Uterus (tissue), 4 donors: ENCODE results near the gene CXCL12. TPM values are rescaled to one million over a fixed set of nuclear protein-coding genes. Genes with fewer than 3 reads are reported as not detected.
A peak's percentile ranks its signal among the peaks of the same experiment; 100 is the strongest.

Source experiments
- DNase-seq, 2 donors: peaks; one replicate each; pipeline ENCODE4 v3.0.0-alpha.2; 2019 to 2020
- H3K27ac ChIP-seq, 2 donors: fragments of 200-600 bp; sonication (generic); 1 replicate in 1 of 2; 2 replicates in 1 of 2; pipeline ENCODE4 v1.5.1; 2016 to 2018
- H3K27me3 ChIP-seq, 2 donors: fragments of 200-600 bp; sonication (generic); one replicate each; pipeline ENCODE4 v1.5.1; 2018 to 2019; ENCODE audit warnings: control low read depth in 1 of 2
- H3K36me3 ChIP-seq, 2 donors: fragments of 200-600 bp; sonication (generic); one replicate each; pipeline ENCODE4 v1.5.1; 2019; ENCODE audit warnings: control low read depth in 1 of 2
- H3K4me1 ChIP-seq, 2 donors: fragments of 200-600 bp; sonication (generic); one replicate each; pipeline ENCODE4 v1.5.1; 2018 to 2019; ENCODE audit warnings: control low read depth in 1 of 2
- H3K4me3 ChIP-seq, 2 donors: fragments of 200-600 bp; sonication (generic); 1 replicate in 1 of 2; 2 replicates in 1 of 2; pipeline ENCODE4 v1.5.1; 2018 to 2019; ENCODE audit warnings: mild to moderate bottlenecking in 1 of 2
- H3K9me3 ChIP-seq, 2 donors: fragments of 200-600 bp; sonication (generic); one replicate each; pipeline ENCODE4 v1.5.1; 2019; ENCODE audit warnings: control low read depth in 1 of 2
- POLR2A ChIP-seq, 2 donors: fragments of 450-650 bp; IDR thresholded peaks; one replicate each; pipeline ENCODE4 v1.6.1; 2016; ENCODE audit warnings: antibody characterized with exemption in 2 of 2, mild to moderate bottlenecking in 1 of 2, moderate library complexity in 1 of 2
- intact Hi-C: fragments of 100-400 bp; cut with DNase I; formaldehyde crosslinking; loops from one replicate; pipeline ENCODE4 v1.15.1; 2023; ENCODE audit warnings: low total_unique reads
- total RNA-seq, 4 donors: library from RNA; depleted of rRNA in 3 of 4; stranded (reverse); fragments of >200 nt in 3 of 4; gene quantifications; one replicate each; pipeline versions ENCODE4 v1.1.0 to v1.2.4, GENCODE V29; 2014 to 2023
- TF ChIP-seq, protein P1 (sequence below), 4 experiments: fragments of 200-600 bp in 2 of 4; fragments of 450-650 bp in 2 of 4; sonication (generic) in 2 of 4; IDR thresholded peaks; one replicate each; pipeline ENCODE4 v1.5.1; 2016 to 2019; ENCODE audit warnings: antibody characterized with exemption in 4 of 4, mild to moderate bottlenecking in 2 of 4, moderate library complexity in 1 of 4
- donor health status: DM: yes; HTN: yes; CAD: no.

CXCL12 gene
- total RNA-seq, 4 donors from 2014 or later: 44.8 to 146 (median 97.5) TPM

DNA sequence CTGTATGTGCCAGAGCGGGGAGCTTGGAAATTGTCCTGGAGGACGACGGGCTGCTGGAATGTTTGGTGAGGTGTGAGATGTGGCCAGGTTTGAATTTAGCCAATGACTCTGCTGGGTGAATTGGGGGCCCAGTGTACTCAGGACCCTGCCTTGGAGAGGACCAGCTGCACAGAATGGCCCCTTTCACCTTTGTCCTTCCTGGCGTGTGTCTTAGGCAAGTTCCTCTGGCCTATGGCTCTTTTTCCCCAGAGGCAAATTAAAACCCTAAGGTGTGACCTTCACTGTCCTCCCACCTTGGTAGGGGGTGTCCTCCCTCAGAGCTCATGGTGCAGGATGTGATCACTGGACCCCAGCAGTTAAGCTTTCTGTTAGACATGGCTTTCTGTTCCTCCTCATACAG lies 47.8 kb downstream of the CXCL12 start:
- Histone ChIP-seq H3K9me3 (no peaks in the 10 kb centered on the region), H3K27me3 (no peaks in the 10 kb centered on the region), H3K4me3 (no peak overlapping the region), H3K4me1 (no peaks in the 10 kb centered on the region), H3K27ac (no peak overlapping the region), H3K36me3 (no peaks in the 10 kb centered on the region)
- TF ChIP-seq, protein P1, sequence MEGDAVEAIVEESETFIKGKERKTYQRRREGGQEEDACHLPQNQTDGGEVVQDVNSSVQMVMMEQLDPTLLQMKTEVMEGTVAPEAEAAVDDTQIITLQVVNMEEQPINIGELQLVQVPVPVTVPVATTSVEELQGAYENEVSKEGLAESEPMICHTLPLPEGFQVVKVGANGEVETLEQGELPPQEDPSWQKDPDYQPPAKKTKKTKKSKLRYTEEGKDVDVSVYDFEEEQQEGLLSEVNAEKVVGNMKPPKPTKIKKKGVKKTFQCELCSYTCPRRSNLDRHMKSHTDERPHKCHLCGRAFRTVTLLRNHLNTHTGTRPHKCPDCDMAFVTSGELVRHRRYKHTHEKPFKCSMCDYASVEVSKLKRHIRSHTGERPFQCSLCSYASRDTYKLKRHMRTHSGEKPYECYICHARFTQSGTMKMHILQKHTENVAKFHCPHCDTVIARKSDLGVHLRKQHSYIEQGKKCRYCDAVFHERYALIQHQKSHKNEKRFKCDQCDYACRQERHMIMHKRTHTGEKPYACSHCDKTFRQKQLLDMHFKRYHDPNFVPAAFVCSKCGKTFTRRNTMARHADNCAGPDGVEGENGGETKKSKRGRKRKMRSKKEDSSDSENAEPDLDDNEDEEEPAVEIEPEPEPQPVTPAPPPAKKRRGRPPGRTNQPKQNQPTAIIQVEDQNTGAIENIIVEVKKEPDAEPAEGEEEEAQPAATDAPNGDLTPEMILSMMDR (IDR thresholded peaks at IDR 0.05): no peak
- TF ChIP-seq POLR2A (IDR thresholded peaks at IDR 0.05): no peak
- no peak for DNase-seq
- intact Hi-C loops: no loop called here

DNA sequence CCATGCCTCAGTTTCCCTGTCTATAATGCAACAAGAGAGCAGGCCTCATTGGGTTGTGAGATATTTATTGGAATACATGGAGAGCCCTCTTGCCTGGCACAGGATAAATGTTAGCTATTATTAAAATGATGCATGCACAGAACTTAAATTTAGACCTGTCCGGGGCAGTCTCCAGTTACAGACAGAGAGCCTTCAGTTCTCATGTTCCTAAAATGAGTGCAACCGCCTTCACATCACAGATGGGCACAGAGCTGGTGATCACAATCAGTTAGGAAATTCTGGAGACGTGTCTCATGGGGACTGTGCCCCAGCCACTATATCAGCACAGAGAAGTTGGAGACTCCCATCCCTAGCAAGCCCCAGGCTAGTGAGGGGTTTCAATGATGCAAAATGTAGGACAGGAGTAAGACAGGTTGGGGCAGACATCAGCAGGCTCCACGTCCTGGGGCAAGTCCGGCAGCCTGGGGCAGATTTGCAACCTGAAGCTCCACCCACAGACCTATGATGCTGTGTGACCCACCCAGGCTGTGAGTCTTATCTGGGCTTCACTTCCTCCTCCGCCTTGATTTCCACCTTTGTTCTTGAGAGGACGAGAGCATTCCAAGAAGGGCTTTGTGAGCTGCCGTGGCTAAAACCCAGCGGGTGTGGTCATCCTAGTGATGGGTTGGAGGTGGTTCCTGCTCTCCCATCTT lies 49.4 kb downstream of the CXCL12 start:
- Histone ChIP-seq H3K27ac (no peak overlapping the region), H3K4me3 (no peak overlapping the region), H3K9me3 (no peaks in the 10 kb centered on the region), H3K36me3 (no peaks in the 10 kb centered on the region), H3K4me1 (no peaks in the 10 kb centered on the region), H3K27me3 (no peaks in the 10 kb centered on the region)
- no peak for TF ChIP-seq POLR2A (IDR thresholded peaks at IDR 0.05)
- TF ChIP-seq, protein P1 (IDR thresholded peaks at IDR 0.05): no peak
- intact Hi-C loops: no loop called here
- DNase-seq: no peak

DNA sequence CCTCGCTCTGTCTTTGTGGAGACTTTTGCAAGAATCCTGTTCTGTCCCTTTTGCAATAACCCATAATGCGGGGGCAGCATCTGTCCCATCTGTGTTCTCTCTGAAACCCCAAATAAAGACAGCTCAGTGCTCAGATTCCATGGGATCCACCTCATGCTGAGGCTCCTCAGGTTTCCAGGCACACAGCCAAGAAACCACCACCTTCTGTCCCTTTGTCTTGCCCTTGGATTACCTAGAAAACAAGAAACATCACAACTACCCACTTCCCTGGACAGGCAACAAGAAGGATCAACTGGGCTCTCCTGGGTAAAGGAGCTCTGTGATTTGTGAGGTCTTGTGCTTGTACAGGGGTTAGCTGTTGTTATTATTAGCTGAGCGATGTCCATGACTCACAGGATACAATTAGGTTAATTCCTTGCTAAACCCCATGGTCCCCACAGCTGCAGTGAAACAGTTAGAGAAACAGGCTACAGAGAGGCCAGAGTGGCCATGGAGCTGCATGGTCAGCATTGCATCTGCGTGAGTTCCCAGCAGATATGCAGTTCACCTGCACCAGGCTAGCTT lies 50.2 kb downstream of the CXCL12 start:
- Histone ChIP-seq H3K4me1 (no peaks in the 10 kb centered on the region), H3K36me3 (no peaks in the 10 kb centered on the region), H3K27me3 (no peaks in the 10 kb centered on the region), H3K27ac (peak overlapping the region in 1 of 2 donors; percentile 17), H3K9me3 (no peaks in the 10 kb centered on the region), H3K4me3 (no peak overlapping the region)
- TF ChIP-seq POLR2A (IDR thresholded peaks at IDR 0.05): no peak
- TF ChIP-seq, protein P1 (IDR thresholded peaks at IDR 0.05): no peak
- peak; percentile 30 to 38 for DNase-seq
- intact Hi-C loops: no loop called here

DNA sequence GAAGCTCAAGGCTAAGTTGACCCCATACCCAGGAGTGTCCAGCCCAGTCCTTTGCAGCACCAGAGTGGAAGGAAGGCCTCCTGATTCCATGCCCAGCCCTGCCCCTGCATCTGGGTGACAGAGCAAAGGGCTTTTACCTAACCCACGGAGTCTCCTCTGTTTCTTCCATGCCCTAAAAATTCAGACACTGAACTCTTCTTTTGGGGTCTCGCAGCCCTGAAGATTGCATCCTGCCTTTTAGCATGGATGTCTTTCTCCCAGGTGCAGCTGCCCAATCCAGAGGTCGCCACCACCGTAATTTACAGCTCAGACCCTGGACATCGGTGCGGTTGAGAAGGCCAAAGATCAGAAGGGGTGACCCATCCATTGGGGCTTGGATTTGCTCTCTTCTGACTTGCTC lies 50.8 kb downstream of the CXCL12 start:
- Histone ChIP-seq H3K27ac (peak overlapping the region in 1 of 2 donors; percentile 17), H3K36me3 (no peaks in the 10 kb centered on the region), H3K4me1 (no peaks in the 10 kb centered on the region), H3K4me3 (no peak overlapping the region), H3K27me3 (no peaks in the 10 kb centered on the region), H3K9me3 (no peaks in the 10 kb centered on the region)
- DNase-seq: no peak
- TF ChIP-seq POLR2A (IDR thresholded peaks at IDR 0.05): no peak
- TF ChIP-seq, protein P1 (IDR thresholded peaks at IDR 0.05): no peak
- intact Hi-C loops: no loop called here

DNA sequence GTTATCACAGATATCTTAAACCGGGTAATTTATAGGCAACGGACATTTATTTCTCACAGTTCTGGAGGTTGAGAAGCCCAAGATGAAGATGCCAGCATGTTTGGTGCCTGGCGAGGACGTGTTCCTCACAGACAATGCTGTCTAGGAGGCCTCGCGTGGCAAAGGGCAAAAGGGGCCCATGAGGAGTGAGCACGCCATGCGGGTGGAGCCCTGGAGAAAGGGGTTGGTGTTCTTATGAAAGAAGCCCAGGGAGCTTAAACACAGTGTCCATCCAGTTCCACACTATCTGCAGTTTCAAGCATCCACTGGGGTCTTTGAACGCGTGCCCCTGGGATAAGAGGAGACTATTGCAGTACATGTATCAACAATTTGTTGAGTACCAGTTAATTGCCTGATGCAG lies 51.4 kb downstream of the CXCL12 start:
- Histone ChIP-seq H3K4me3 (no peak overlapping the region), H3K36me3 (no peaks in the 10 kb centered on the region), H3K27ac (no peak overlapping the region), H3K4me1 (no peaks in the 10 kb centered on the region), H3K27me3 (no peaks in the 10 kb centered on the region), H3K9me3 (no peaks in the 10 kb centered on the region)
- intact Hi-C loops: no loop called here
- no peak for DNase-seq
- TF ChIP-seq POLR2A (IDR thresholded peaks at IDR 0.05): no peak
- TF ChIP-seq, protein P1 (IDR thresholded peaks at IDR 0.05): no peak
